Mononuclear cell (primary cell): ENCODE results near the gene TRAF3. TPM values are rescaled to one million over a fixed set of nuclear protein-coding genes. Genes with fewer than 3 reads are reported as not detected.
"Not testable (repeated sequence)": the region's sequence is repeated elsewhere in the genome, so short reads cannot be mapped to it uniquely, and the experiment has no call there.

ENCODE experiments used
- H3K27me3 ChIP-seq: 2 replicates; pipeline ENCODE4 v1.6.0; 2011; ENCODE audit warnings: low read length, control low read depth; ENCODE audit not compliant: insufficient read depth
- H3K4me1 ChIP-seq: 2 replicates; pipeline ENCODE4 v1.5.1; 2011; ENCODE audit warnings: mild to moderate bottlenecking, low read length, control low read depth; ENCODE audit not compliant: insufficient read depth
- H3K4me3 ChIP-seq: 2 replicates; pipeline ENCODE4 v1.5.1; 2011; ENCODE audit warnings: mild to moderate bottlenecking, low read length, moderate library complexity
- H3K9me3 ChIP-seq: 2 replicates; pipeline ENCODE4 v1.5.1; 2011; ENCODE audit warnings: low read depth, mild to moderate bottlenecking, control low read depth, low read length
- total RNA-seq: library from RNA; depleted of rRNA; stranded (reverse); fragments of >200 nt; gene quantifications from one replicate; pipeline ENCODE4 v1.2.3, GENCODE V29; 2012

The TRAF3 gene
- total RNA-seq, 1 donor, result 42.4 TPM

DNA sequence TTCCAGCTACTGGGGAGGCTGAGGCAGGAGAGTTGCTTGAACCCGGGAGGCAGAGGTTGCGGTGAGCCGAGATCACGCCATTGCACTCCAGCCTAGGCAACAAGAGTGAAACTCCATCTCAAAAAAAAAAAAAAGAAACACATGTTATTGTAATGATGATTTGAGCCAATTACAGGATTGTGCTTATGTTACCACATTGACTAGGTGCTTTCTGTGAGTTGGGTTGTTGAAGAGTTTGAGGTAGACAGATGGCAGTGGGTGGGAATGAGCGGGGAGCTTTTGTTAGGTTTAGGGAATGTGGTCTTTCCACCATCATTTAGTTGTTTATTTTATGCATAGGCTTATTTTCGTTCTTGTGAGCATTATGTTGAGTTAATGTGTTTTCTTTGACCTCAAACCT lies 45.6 kb downstream of the TRAF3 start:
- not testable (repeated sequence) for H3K9me3 ChIP-seq, H3K27me3 ChIP-seq, H3K4me3 ChIP-seq
- H3K4me1 ChIP-seq, result peaks cover 27% of the 10 kb centered on the region

- H3K4me3 ChIP-seq, result no peak overlapping the region
- peaks cover 25% of the 10 kb centered on the region for H3K4me1 ChIP-seq
- no peaks in the 10 kb centered on the region for H3K27me3 ChIP-seq
Observed at GRCh38 chr14:102823546-102823945, 46.3 kb downstream of the TRAF3 start.

DNA sequence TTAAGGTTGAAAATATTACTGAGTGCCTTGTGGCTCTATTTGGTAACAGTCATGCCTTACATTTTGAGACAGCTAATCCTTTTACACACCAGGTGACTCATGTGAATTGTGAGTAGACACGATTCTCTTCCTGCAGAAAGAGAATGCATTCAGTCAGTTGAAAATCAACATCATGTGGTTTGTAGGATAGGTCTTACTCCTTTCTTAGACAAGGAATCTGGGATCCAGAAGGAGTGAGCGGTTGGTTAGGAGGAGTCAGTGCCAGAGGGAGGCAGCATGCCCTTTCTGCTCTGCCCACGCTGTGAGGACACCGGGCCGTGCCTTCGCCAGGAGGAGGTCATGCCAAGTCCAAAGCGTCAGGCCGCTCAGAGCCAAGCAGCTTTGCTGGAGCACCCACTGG lies 47.6 kb downstream of the TRAF3 start:
- H3K4me1 ChIP-seq, result peaks cover 17% of the 10 kb centered on the region
- no peaks in the 10 kb centered on the region for H3K27me3 ChIP-seq
- no peaks in the 10 kb centered on the region for H3K9me3 ChIP-seq
- H3K4me3 ChIP-seq, result no peak overlapping the region

More at GRCh38 chr14:102823546-102823945, 46.3 kb downstream of the TRAF3 start:
- H3K9me3 ChIP-seq, result no peaks in the 10 kb centered on the region

- Histone ChIP-seq H3K9me3 (no peaks in the 10 kb centered on the region), H3K4me3 (no peak overlapping the region), H3K27me3 (no peaks in the 10 kb centered on the region), H3K4me1 (peaks cover 14% of the 10 kb centered on the region)
Observed at GRCh38 chr14:102825307-102826095, 48.3 kb downstream of the TRAF3 start.

DNA sequence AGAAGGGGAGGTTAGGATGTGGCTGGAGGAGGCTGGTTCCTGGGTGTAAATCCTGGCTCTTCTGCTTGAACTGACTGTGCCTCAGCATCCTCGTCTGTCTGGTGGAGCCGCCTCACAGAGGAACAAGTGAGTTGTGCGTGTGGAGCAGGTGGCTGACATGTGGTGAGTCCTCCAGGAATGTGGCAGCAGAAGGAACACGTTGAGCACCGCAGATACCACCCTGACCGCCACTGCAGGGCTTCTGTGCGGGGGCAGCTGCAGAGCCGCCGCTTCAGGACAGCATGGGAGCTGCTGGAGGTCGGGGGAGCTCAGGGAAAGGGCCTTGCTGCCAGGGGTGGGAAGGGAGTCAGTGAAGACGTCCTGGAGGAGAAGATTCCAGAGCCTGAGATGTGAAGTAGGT lies 48.9 kb downstream of the TRAF3 start:
- H3K4me3 ChIP-seq, result no peak overlapping the region
- no peaks in the 10 kb centered on the region for H3K27me3 ChIP-seq
- H3K9me3 ChIP-seq, result no peaks in the 10 kb centered on the region
- H3K4me1 ChIP-seq, result peaks cover 10% of the 10 kb centered on the region

- no peaks in the 10 kb centered on the region for H3K9me3 ChIP-seq
- no peak overlapping the region for H3K4me3 ChIP-seq
- H3K27me3 ChIP-seq, result no peaks in the 10 kb centered on the region
- H3K4me1 ChIP-seq, result peaks cover 10% of the 10 kb centered on the region
Observed at GRCh38 chr14:102826751-102827675, 49.8 kb downstream of the TRAF3 start.

DNA sequence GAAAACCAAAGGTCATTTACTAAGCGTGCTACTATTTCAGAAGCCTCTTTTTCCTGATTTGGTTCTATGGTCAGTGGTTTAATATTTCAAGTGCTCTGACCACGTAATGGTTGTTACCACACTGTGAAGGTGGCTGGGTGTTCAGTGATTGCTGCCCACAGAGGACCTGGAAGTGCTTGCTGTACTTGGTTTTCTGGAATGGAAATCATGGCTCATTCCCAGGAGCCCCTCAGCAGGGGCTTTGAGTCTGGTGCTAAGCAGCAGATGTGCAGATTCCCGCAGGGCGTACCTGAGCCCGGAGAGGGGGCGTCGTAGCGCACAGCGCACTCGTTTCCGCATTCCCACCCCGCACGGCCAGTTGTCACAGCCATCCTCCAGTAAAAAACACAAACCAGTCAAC lies 50.5 kb downstream of the TRAF3 start:
- no peaks in the 10 kb centered on the region for H3K27me3 ChIP-seq
- H3K9me3 ChIP-seq, result no peaks in the 10 kb centered on the region
- no peak overlapping the region for H3K4me3 ChIP-seq
- peaks cover 10% of the 10 kb centered on the region for H3K4me1 ChIP-seq

GRCh38 chr14:102828151-102828550 lies 50.9 kb downstream of the TRAF3 start:
- Histone ChIP-seq H3K4me1 (peaks cover 10% of the 10 kb centered on the region), H3K4me3 (no peak overlapping the region), H3K27me3 (no peaks in the 10 kb centered on the region), H3K9me3 (no peaks in the 10 kb centered on the region)

- no peak overlapping the region for H3K4me3 ChIP-seq
- no peaks in the 10 kb centered on the region for H3K27me3 ChIP-seq
- peaks cover 10% of the 10 kb centered on the region for H3K4me1 ChIP-seq
- H3K9me3 ChIP-seq, result no peaks in the 10 kb centered on the region
Observed at GRCh38 chr14:102829016-102829548, 51.8 kb downstream of the TRAF3 start.

- no peak overlapping the region for H3K4me3 ChIP-seq
Observed at GRCh38 chr14:102830474-102831045, 53.3 kb downstream of the TRAF3 start.

DNA sequence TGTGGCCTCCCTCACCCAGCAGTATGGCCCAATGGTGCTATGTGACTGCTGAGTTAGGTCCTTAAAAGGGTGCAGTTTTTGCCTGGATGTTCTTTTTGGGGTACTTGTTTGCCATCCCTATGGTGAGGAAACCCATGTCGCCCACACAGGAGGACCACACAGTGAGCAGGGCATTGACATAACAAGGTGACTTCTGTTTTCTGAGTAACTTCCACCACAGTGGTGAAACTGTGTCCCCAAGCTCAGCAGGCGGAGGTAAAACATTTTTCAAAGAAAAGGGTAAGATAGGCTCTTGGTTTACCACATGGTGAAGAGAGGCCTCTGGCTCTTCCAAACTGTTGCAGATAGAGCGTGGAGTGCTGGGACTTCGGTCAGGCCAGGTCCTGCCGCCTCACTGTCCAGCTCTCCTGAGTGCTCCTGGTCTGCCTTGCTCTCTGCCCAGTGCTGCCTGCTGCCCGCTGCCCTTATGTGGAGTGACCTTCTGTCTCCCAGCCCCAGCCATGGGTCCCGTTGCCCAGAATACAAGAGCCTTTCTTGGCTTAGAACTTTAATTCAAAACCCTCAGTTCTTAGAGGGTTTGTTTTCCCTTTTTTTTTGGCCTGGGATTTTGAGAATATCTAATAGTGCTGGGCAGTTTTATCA lies 54.0 kb downstream of the TRAF3 start:
- H3K4me1 ChIP-seq, result peaks cover 7% of the 10 kb centered on the region
- no peak overlapping the region for H3K4me3 ChIP-seq
- no peaks in the 10 kb centered on the region for H3K27me3 ChIP-seq
- no peaks in the 10 kb centered on the region for H3K9me3 ChIP-seq

More at GRCh38 chr14:102830474-102831045, 53.3 kb downstream of the TRAF3 start:
- H3K4me1 ChIP-seq, result peaks cover 7% of the 10 kb centered on the region
- no peaks in the 10 kb centered on the region for H3K9me3 ChIP-seq
- no peaks in the 10 kb centered on the region for H3K27me3 ChIP-seq

- Histone ChIP-seq H3K4me1 (no peaks in the 10 kb centered on the region), H3K4me3 (no peak overlapping the region), H3K9me3 (no peaks in the 10 kb centered on the region), H3K27me3 (no peaks in the 10 kb centered on the region)
Observed at GRCh38 chr14:102833341-102833740, 56.1 kb downstream of the TRAF3 start.

GRCh38 chr14:102833991-102834390 lies 56.7 kb downstream of the TRAF3 start:
- Histone ChIP-seq H3K27me3 (no peaks in the 10 kb centered on the region), H3K4me1 (no peaks in the 10 kb centered on the region), H3K9me3 (no peaks in the 10 kb centered on the region), H3K4me3 (no peak overlapping the region)

DNA sequence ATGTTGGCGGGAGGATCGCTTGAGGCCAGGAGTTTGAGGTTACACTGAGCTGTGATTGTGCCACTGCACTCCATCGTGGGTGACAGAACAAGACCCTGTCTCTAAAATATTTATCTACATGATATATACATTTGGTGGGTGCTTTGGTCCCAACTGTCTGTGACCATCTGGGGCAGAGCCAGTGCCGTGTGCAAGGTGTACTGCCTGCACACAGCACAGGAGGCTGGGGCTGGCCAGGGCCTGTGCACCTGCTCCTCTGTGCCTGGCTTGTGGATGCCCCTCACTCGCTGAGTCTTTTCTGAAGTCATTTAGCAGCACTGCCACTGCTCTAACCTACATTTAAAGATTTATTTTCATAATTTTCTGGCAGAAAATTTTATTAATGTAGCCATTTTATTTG lies 58.7 kb downstream of the TRAF3 start:
- Histone ChIP-seq H3K4me1 (peaks cover 8% of the 10 kb centered on the region), H3K27me3 (no peaks in the 10 kb centered on the region), H3K4me3 (no peak overlapping the region)

More for the DNA sequence above, 58.7 kb downstream of the TRAF3 start:
- H3K9me3 ChIP-seq, result no peaks in the 10 kb centered on the region
